Endodermal cell (in vitro differentiated cells): ENCODE results near the gene SELENOM. TPM values are rescaled to one million over a fixed set of nuclear protein-coding genes. Genes with fewer than 3 reads are reported as not detected.
"Not testable (repeated sequence)": the region's sequence is repeated elsewhere in the genome, so short reads cannot be mapped to it uniquely, and the experiment has no call there.

Experiments used
- DNase-seq: peaks from one replicate; pipeline ENCODE4 v3.0.0-alpha.2; 2017
- H3K27ac ChIP-seq: 2 replicates; pipeline ENCODE4 v1.5.1; 2013; ENCODE audit warnings: mild to moderate bottlenecking, low read depth, low read length, moderate library complexity
- H3K27me3 ChIP-seq: 2 replicates; pipeline ENCODE4 v1.6.1; 2013; ENCODE audit warnings: mild to moderate bottlenecking, low read length, moderate library complexity; ENCODE audit not compliant: insufficient read depth, control insufficient read depth, poor library complexity, severe bottlenecking
- H3K36me3 ChIP-seq: 2 replicates; pipeline ENCODE4 v1.7.0; 2013; ENCODE audit warnings: mild to moderate bottlenecking, low read length, moderate library complexity; ENCODE audit not compliant: control insufficient read depth, insufficient read depth
- H3K4me1 ChIP-seq: one replicate; pipeline ENCODE4 v1.7.0; 2013; ENCODE audit warnings: low read length; ENCODE audit not compliant: control insufficient read depth, insufficient read depth
- H3K4me3 ChIP-seq: 2 replicates; pipeline ENCODE4 v1.5.1; 2013; ENCODE audit warnings: mild to moderate bottlenecking, low read length, moderate library complexity
- H3K9ac ChIP-seq: 2 replicates; pipeline ENCODE4 v1.6.1; 2013; ENCODE audit warnings: mild to moderate bottlenecking, low read length, moderate library complexity; ENCODE audit not compliant: poor library complexity, severe bottlenecking; ENCODE audit errors: extremely low read depth
- H3K9me3 ChIP-seq: 2 replicates; pipeline ENCODE4 v1.6.1; 2013; ENCODE audit warnings: mild to moderate bottlenecking, low read length, moderate library complexity; ENCODE audit not compliant: control insufficient read depth
- H3K27ac Mint-ChIP-seq: 2 replicates; pipeline ENCODE4 v1.8.0; 2020; ENCODE audit warnings: mixed read lengths
- H3K27me3 Mint-ChIP-seq: 2 replicates; pipeline ENCODE4 v1.8.0; 2021; ENCODE audit warnings: mild to moderate bottlenecking, mixed read lengths; ENCODE audit not compliant: insufficient read depth
- H3K36me3 Mint-ChIP-seq: 2 replicates; pipeline ENCODE4 v1.8.0; 2020; ENCODE audit warnings: low read depth, mixed read lengths
- H3K4me1 Mint-ChIP-seq: 2 replicates; pipeline ENCODE4 v1.8.0; 2020; ENCODE audit warnings: mixed read lengths
- H3K4me3 Mint-ChIP-seq: 2 replicates; pipeline ENCODE4 v1.8.0; 2020; ENCODE audit warnings: mild to moderate bottlenecking, moderate library complexity, mixed read lengths
- H3K9me3 Mint-ChIP-seq: 2 replicates; pipeline ENCODE4 v1.8.0; 2020; ENCODE audit warnings: mild to moderate bottlenecking, mixed read lengths
- whole genome bisulfite sequencing, 2 experiments: methylation state at CpG; one replicate each; pipeline versions ENCODE4 v1.1.5 to v1.1.7; 2013; ENCODE audit warnings: missing lambda C conversion rate in 2 of 2, mixed read lengths in 1 of 2; ENCODE audit not compliant: insufficient coverage in 1 of 2, insufficient read length in 1 of 2; 5-methylcytosine and 5-hydroxymethylcytosine counted together
- total RNA-seq, 2 donors: library from RNA; stranded (reverse); fragmentation: NEBNext Ultra II Directional in 1 of 2; extraction: Animal tissue kit (Norgen Biotek cat#: 25700) in 1 of 2; gene quantifications; 2 replicates in 1 of 2; 3 replicates in 1 of 2; pipeline ENCODE4 v1.2.1, GENCODE V29; 2021
- TF ChIP-seq, protein P1 (sequence below): fragments of 200-600 bp; sonication (generic); conservative IDR thresholded peaks from 2 replicates; pipeline ENCODE4 v1.5.0; 2021; ENCODE audit warnings: antibody characterized with exemption, mild to moderate bottlenecking

The SELENOM gene
- total RNA-seq, 2 donors from 2014 or later: 8.0 to 10.4 TPM

DNA sequence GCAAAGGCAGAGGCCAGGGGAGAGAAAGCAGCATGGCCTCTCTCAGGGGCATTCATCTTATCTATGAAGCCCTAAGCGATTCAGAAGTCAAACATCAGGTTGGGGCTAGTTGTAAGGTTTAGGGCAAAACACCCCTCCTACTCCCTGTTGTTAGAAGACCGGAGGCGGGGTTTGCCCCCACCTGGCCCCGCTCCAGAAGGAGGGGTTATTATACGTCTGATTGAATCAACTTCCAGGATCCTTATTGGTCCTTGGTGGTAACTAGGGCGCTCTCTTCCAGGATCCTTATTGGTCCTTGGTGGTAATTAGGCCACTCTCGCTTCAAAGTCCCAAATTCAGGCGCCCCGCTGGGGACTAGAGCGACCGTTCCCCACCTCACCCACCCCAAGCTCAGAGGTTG is 38.4 kb downstream of the SELENOM start:
- TF ChIP-seq, protein P1, sequence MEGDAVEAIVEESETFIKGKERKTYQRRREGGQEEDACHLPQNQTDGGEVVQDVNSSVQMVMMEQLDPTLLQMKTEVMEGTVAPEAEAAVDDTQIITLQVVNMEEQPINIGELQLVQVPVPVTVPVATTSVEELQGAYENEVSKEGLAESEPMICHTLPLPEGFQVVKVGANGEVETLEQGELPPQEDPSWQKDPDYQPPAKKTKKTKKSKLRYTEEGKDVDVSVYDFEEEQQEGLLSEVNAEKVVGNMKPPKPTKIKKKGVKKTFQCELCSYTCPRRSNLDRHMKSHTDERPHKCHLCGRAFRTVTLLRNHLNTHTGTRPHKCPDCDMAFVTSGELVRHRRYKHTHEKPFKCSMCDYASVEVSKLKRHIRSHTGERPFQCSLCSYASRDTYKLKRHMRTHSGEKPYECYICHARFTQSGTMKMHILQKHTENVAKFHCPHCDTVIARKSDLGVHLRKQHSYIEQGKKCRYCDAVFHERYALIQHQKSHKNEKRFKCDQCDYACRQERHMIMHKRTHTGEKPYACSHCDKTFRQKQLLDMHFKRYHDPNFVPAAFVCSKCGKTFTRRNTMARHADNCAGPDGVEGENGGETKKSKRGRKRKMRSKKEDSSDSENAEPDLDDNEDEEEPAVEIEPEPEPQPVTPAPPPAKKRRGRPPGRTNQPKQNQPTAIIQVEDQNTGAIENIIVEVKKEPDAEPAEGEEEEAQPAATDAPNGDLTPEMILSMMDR: no peak
- H3K4me1 Mint-ChIP-seq: peaks cover 13% of the 10 kb centered on the region
- Histone ChIP-seq H3K27ac (no peak overlapping the region), H3K27me3 (no peaks in the 10 kb centered on the region), H3K4me3 (no peak overlapping the region), H3K36me3 (no peaks in the 10 kb centered on the region), H3K9me3 (no peaks in the 10 kb centered on the region), H3K4me1 (no peaks in the 10 kb centered on the region), H3K9ac (no peak overlapping the region)
- no peak overlapping the region for H3K4me3 Mint-ChIP-seq
- H3K27me3 Mint-ChIP-seq: peaks cover 8% of the 10 kb centered on the region
- H3K27ac Mint-ChIP-seq: no peak overlapping the region
- H3K9me3 Mint-ChIP-seq: no peaks in the 10 kb centered on the region
- WGBS, 2 experiments: 67 to 87% methylated on average over 5 to 11 of the region's 11 CpGs
- no peak for DNase-seq
- H3K36me3 Mint-ChIP-seq: no peaks in the 10 kb centered on the region

DNA sequence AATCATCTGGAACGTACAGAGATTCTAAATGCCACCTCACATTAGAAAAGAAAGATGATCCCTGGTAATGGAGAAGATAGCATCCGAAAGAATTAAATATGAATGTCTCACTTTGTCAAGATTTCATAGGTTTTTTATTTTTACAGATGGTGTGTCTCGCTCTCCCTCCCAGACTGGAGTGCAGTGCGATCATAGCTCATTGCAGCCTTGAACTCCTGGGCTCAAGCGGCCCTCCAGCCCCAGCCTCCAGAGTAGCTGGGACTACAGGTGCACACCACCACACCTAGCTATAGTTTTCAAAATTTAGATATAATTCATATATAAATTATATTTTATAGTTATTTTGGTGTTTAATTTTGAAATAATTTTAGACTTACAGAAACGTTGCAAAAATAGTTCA is 43.0 kb downstream of the SELENOM start:
- no peaks in the 10 kb centered on the region for H3K9me3 ChIP-seq
- no peaks in the 10 kb centered on the region for H3K27me3 ChIP-seq
- DNase-seq: no peak
- H3K4me1 ChIP-seq: no peaks in the 10 kb centered on the region
- Mint-ChIP-seq H3K27ac (no peak overlapping the region), H3K9me3 (no peaks in the 10 kb centered on the region), H3K4me3 (no peak overlapping the region), H3K36me3 (no peaks in the 10 kb centered on the region), H3K4me1 (peaks cover 11% of the 10 kb centered on the region), H3K27me3 (no peaks in the 10 kb centered on the region)
- no peak overlapping the region for H3K27ac ChIP-seq
- TF ChIP-seq, protein P1: no peak
- H3K9ac ChIP-seq: no peak overlapping the region
- 87 to 100% methylated on average over 1 to 6 of the region's 6 CpGs for WGBS, 2 experiments
- no peaks in the 10 kb centered on the region for H3K36me3 ChIP-seq
- H3K4me3 ChIP-seq: no peak overlapping the region

DNA sequence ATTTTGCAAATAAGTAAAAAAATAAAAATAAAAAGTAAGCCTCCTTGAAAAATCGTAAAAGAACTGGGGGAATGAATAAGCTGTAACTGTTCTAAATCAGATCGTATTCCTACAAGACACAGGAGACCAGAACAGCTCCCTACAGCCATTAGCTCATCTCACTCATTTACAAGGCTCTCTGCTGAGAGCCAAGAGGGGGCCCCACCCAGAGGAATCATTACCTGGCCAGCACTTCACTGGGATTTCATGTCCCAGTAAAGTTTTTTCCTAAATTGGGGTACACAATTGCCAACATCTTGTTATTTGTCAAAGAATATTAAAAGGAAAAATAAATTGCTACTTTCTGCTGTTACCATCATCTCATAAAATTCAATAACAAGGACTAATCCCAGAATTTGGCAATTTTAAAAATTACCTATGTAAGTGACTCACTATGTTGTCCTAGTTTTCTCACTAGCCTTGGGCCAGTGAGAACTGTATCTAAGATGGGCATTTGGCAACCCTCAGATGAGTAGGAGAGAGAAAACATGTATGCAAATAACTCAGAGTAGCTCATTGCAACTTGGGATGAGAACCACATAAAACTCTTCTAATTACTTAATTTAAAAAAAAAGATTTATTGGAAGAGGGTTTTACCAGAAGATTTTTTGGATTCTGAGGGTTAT is 44.7 kb downstream of the SELENOM start:
- no peaks in the 10 kb centered on the region for H3K4me1 ChIP-seq
- H3K9me3 Mint-ChIP-seq: no peaks in the 10 kb centered on the region
- no peaks in the 10 kb centered on the region for H3K27me3 ChIP-seq
- DNase-seq: no peak
- H3K4me1 Mint-ChIP-seq: peaks cover 4% of the 10 kb centered on the region
- TF ChIP-seq, protein P1: no peak
- no peak overlapping the region for H3K27ac ChIP-seq
- H3K36me3 Mint-ChIP-seq: no peaks in the 10 kb centered on the region
- H3K4me3 ChIP-seq: no peak overlapping the region
- H3K4me3 Mint-ChIP-seq: no peak overlapping the region
- no peak overlapping the region for H3K9ac ChIP-seq
- WGBS, 2 experiments: 78% methylated on average over 2 of the region's 2 CpGs; no CpG with 5 or more reads in 1 of the 2 experiments
- no peaks in the 10 kb centered on the region for H3K27me3 Mint-ChIP-seq
- H3K27ac Mint-ChIP-seq: no peak overlapping the region
- H3K36me3 ChIP-seq: no peaks in the 10 kb centered on the region
- no peaks in the 10 kb centered on the region for H3K9me3 ChIP-seq

DNA sequence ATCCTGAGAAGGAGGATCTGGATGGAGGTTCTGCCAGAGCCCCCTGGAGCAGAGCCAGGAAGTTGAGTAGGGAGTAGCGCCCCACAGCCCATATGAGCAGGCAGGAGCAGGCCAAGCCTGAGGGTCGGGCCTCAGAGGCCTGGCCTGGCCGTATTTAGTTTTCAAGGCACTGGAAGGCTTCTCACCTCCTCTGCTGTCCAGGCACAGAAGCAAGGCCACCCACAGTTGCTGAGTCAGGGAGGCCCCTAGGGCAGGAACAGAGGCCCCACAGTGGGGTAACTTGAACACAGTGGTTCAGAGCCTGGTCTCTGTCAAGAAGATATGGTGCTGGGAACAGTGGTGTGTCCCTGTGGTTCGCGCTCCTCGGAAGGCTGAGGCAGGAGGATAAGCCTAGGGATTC is 47.7 kb downstream of the SELENOM start:
- not testable (repeated sequence) for H3K27ac ChIP-seq, H3K4me3 ChIP-seq, H3K27me3 ChIP-seq, H3K9me3 Mint-ChIP-seq, H3K4me1 Mint-ChIP-seq, H3K36me3 ChIP-seq, H3K9me3 ChIP-seq, H3K9ac ChIP-seq, H3K36me3 Mint-ChIP-seq, H3K4me3 Mint-ChIP-seq, H3K27me3 Mint-ChIP-seq, DNase-seq, H3K4me1 ChIP-seq
- peak overlapping the region; percentile 22 for H3K27ac Mint-ChIP-seq
- 85 to 95% methylated on average over 5 to 6 of the region's 6 CpGs for WGBS, 2 experiments
